Activated T-cell treated with anti-CD3 and anti-CD28 coated beads for 4 hours (primary cell): ENCODE measurements around the gene LRR1.
"Not testable (repeated sequence)": the region's sequence is repeated elsewhere in the genome, so short reads cannot be mapped to it uniquely, and the experiment has no call there.

Experiments used
- DNase-seq: peaks from one replicate; pipeline ENCODE4 v3.0.0-alpha.2; 2020

LRR1 gene

DNA sequence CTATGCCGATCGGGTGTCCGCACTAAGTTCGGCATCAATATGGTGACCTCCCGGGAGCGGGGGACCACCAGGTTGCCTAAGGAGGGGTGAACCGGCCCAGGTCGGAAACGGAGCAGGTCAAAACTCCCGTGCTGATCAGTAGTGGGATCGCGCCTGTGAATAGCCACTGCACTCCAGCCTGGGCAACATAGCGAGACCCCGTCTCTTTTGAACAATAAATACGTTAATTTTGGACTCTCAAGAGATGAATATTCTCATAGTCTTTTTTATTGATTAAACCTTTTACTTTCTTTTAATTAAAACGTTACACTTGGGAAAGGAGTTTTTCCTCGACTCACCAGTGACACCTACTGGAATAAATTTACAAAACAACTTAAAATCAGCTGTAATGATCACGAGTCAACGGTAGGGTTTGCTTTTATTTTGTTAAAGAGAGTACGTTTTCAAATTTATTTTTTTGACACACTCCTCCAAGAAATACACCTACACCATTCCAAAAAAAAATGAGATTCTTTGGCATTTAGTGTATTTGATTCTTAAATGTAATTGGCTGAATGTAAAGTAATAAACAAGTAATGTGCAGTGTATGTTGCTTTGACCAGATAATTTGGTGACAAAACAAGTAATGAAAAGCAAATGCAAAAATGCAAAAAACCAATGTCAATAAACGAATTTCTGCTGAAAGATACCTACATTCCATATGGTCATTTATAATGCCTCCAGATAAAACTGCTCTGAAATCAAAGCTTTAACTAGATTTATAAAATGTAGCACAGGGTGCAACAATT, 11.9 kb upstream of the LRR1 start:
- peak; percentile 36 for DNase-seq

DNA sequence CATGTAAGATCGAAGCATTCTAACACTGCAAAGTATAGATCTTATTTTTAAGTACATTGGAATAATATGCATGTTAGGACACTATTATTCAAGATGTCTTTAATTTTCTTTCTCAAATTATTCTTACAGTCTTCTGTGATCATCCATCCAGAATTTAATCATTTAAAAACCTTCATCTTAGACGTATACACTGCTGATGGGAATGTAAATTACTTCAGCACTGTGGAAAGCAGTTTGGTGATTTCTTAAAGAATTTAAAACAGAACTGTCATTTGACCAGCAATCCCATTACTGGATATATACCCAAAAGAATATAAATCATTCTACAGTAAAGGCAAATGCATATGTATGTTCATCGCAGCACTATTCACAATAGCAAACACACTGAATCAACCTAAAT, 9.4 kb upstream of the LRR1 start:
- DNase-seq: no peak

DNA sequence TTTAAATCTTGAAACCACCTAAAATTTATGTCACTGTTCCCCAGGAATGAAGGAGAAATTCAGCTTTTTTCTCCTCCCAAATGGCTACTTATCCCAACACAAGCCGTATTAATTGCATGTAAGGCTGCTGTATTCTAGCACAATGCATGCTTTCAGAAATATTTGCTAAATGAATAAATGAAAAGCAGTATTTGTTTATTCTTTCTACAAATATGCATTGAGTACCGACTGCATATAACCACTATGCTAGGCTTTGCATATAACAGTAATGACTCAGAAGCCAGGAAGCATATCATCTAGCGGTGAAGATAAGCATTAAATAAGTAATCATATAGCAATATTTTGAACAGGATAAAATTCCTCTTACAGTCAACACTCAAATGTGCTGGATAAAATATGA, 5.7 kb upstream of the LRR1 start:
- DNase-seq: no peak

DNA sequence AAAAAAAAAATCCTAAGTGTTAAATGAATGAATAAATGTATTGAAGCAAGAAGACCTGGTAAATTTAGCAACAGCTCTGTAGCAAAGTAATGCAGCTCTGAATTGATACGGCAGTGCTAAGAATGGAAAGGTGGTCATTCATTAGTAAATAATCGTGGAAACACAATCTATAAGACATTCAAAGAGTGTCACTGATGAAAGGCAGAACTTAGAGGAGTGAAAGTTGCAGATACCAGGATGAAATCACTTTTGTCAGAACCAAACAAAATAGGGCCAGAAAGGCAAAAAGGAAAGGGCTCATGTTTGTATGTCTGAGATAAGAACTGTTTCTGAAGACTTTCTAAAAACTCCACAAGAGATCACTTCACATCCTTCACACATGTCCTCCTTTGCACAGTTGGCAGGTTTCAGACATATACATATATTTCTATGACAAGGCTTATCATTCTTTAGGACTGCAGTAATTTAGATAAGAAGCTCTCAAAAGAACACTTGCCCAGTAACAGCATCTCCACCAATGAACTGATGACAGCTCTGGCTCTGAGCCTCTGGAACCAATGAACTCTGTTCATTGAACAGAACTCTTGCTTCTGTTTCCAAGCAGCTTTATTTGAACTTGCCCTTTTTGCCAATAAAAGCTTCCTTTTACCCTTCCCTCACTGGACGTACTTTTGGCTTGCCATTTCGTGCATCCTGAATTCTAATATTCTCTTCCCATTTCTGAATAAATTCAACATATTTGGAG, 4.2 kb upstream of the LRR1 start:
- no peak for DNase-seq

DNA sequence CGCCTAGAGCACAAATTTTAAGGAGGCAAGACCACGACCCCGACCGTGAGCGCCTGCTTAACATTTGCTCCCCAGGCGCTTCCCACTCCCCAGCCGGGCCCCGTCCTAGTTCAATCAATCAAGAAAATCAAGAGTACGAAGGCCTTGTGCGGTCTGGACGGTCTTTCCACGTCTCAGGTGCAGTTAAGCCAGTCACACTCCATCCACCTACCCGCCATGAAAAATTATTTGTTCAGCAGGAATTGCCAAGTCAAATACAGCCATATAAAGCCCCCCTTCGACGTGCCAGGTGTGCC, 603 bp upstream of the LRR1 start:
- no peak for DNase-seq

DNA sequence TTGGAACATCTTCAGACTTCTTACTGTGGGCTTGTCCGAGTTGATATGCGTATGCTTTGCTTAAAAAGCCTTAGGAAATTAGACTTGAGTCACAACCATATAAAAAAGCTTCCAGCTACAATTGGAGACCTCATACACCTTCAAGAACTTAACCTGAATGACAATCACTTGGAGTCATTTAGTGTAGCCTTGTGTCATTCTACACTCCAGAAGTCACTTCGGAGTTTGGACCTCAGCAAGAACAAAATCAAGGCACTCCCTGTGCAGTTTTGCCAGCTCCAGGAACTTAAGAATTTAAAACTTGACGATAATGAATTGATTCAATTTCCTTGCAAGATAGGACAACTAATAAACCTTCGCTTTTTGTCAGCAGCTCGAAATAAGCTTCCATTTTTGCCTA, 8.8 kb downstream of the LRR1 start:
- DNase-seq: no peak

DNA sequence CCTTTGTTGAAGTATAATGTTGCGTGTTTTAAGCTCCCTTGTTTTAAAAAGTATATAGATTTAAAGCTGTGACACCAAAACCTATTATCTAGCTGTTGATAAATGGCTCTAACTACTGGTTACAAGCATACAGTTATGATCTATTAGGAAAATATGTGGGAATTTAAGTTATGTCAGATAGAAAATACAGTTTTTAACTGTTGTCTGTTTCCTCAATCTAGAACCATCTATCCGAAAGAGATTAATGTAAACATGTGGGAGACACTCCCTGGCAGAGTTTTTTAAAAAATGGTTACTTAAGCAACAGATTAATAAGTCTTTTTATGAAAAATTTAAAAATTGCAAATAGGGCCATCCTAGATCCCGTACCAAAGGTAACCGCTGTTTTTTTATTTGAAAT, 13.5 kb downstream of the LRR1 start:
- DNase-seq: no peak

DNA sequence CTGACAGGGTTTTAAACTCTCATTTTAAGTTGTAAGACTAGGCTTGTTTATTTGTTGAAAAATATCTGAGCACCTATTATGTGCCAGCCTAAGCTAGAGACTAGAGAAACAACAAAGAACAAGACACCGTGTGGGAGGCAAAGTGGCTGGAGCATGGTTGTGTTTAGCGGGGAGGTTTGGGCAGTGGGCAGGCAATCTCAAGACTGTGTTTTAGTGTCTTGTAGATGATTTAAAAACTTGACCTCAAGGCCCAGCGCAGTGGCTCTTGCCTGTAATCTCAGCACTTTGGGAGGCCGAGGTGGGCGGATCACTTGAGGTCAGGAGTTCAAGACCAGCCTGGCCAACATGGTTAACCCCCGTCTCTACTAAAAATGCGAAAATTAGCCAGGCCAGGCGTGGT, 13.9 kb downstream of the LRR1 start:
- no peak for DNase-seq

DNA sequence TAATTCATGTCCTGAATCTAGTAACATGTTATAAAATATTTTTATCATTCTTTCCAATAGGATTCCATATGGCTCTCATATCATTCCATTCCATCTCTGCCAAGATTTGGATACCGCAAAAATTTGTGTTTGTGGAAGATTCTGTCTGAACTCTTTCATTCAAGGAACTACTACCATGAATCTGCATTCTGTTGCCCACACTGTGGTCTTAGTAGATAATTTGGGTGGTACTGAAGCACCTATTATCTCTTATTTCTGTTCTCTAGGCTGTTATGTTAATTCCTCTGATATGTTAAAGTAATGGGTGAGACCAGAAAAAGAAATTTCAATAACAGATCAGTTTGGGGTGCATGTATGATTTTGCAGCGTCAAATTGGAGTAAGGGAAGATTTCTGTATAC, 15.5 kb downstream of the LRR1 start:
- DNase-seq: no peak

DNA sequence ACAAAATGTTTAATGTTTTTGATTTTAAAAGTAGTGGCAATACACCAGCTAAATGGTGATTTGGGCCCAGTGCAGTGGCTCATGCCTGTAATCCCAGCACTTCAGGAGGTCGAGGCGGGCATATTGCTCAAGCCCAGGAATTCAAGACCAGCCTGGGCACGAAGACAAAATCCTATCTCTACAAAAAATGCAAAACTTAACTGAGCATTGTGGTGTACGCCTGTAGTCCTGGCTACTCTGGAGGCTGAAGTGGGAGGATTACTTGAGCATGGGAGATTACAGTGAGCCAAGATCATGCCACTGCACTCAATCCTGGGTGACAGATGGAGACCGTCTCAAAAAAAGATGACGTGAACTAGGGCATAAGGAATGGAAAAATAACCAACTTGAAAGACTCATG, 17.0 kb downstream of the LRR1 start:
- DNase-seq: no peak

DNA sequence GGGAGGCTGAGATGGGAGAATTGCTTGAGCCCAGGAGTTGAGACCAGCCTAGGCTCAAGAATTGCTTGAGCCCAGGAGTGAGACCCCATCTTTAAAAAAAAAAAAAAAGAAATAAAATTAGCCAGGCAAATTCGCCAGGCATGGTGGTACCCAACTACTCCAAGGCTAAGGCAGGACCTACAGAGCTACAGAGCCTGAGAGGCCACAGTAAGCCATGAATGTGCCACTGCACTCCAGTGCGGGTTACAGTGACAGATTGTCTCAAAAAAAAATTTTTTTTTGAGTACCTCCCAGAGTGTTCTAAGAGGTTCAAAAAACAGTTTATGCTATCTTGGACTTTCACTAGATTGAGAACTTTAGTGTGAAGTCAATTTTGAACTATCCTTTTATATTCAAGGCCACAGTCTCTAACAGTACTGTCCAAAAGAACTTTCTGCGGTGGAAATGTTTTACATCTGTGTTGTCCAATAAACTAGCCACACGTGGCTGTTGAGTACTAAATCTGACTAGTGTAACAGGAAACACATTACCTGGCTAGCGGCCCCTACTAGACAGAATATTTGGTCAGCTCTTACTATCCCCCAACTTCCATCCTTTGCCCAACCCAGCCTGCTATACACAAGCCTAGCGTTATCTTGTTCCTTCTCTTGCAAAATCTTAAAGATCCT, 19.2 kb downstream of the LRR1 start:
- DNase-seq: no peak

DNA sequence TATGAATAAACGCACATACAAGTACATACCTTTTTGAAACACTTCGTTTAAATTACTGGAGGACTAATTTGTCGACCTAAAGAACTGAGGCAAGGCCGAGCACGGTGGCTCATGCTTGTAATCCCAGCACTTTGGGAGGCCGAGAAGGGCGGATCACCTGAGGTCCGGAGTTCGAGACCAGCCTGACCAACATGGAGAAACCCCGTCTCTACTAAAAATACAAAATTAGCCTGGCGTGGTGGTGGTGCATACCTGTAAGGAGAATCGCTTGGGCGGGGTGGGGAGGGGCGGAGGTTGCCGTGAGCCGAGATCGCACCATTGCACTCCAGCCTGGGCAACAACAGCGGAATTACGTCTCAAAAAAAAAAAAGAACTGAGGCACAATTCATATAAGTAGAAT, 20.5 kb downstream of the LRR1 start:
- DNase-seq: not testable (repeated sequence)

DNA sequence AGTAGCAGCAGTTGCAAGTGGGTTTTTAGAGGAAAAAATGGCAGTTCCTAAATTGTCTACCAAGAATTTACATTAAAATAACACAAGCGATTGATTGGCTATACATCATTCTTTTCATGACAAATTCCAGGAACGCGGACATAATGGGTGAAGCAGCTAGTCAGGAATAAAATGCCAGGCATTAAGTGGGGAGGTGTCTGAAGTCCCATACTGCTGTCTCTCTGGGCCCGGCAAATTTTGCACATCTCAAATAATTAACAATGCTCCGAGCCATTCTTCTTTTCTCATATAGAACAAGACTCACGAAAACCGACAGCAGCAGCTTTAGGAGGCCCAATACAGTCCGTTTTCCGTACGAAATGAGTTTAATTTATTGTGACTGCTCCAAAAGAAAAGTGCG, 21.0 kb downstream of the LRR1 start:
- DNase-seq: no peak

DNA sequence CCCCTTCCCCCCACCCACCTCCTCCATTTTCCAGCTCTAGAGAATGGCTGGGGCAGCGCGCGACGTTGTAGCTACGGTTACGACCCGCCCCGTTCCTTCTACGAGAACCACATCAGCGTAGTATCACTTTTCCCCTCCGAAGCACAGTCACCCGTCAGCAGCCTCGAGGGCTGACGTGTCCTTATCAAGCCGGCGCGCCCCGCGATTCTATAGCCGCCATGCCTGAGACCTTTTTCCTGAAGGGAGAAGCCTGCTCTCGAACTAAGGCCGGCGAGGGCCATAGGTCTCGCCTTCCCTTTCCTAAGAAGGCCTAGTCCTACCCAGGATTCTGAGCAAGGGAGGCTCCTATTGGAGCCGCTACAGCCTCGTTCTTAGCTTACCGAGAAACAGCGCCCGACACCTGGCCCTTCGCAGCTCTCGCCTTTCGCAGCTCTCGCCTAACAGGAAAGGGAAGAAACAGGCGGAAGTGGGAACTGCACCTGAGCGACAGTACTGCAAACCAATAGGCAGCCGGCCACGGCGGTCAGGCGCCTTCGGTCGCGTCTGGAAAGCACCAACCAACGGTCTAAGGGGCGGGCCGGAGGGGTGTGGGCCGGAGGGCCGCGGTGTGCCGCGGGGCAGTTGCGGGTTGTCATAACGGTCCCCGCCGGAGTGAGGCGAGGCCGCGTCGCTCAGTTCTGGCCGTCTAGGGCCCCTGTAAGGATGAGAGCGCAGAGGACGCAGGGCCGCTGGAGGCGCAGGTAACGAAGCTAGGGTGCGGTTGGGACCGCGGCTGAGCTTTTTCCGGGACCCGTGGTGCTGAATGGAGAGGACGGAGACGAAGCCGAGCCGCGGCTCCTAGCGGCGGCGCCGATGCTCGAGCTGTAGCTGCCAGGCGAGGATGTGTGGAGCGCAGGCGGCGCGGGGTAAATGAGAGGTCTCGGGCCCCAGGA, 21.7 kb downstream of the LRR1 start, which contains the start of the genes MGAT2 and RPL36AL:
Gene MGAT2, plus strand, starts transcription at position 618 of the 932 bp plus-strand sequence. CDS start 470 bp downstream, outside the sequence.
Gene RPL36AL, minus strand, starts transcription at position 445 of the 932 bp plus-strand sequence. CDS start 1,522 bp downstream, outside the sequence.
- peak; percentile 84 for DNase-seq

DNA sequence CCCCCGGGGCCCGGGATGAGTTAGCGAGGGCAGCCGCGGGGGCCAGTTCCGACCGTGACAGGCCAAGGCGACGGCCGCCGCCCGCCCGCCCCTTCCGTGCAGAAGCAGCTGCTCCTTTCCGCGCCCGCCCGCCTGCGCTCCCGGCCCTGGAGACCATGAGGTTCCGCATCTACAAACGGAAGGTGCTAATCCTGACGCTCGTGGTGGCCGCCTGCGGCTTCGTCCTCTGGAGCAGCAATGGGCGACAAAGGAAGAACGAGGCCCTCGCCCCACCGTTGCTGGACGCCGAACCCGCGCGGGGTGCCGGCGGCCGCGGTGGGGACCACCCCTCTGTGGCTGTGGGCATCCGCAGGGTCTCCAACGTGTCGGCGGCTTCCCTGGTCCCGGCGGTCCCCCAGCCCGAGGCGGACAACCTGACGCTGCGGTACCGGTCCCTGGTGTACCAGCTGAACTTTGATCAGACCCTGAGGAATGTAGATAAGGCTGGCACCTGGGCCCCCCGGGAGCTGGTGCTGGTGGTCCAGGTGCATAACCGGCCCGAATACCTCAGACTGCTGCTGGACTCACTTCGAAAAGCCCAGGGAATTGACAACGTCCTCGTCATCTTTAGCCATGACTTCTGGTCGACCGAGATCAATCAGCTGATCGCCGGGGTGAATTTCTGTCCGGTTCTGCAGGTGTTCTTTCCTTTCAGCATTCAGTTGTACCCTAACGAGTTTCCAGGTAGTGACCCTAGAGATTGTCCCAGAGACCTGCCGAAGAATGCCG, 22.6 kb downstream of the LRR1 start:
- DNase-seq: peak; percentile 37

DNA sequence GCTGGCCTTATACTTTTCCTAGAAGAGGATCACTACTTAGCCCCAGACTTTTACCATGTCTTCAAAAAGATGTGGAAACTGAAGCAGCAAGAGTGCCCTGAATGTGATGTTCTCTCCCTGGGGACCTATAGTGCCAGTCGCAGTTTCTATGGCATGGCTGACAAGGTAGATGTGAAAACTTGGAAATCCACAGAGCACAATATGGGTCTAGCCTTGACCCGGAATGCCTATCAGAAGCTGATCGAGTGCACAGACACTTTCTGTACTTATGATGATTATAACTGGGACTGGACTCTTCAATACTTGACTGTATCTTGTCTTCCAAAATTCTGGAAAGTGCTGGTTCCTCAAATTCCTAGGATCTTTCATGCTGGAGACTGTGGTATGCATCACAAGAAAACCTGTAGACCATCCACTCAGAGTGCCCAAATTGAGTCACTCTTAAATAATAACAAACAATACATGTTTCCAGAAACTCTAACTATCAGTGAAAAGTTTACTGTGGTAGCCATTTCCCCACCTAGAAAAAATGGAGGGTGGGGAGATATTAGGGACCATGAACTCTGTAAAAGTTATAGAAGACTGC, 23.4 kb downstream of the LRR1 start:
- DNase-seq: no peak

DNA sequence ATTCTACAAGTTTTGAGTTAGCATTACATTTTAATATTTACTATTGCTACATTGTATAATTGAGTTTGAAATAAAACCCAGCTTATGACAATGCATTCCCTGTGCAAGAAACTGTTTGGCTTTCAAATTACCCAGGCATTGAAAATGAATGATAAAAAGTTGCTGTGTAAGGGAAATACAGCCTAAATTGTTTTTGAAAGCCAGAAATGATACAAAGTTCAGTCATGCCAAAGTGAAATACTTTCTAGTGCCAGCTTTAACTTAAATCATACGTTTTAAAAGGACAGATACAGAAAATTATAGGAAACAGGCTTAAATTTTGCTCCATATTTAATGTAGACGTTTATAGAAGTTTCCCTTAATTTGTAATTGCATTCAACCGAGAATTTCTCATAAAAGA, 24.6 kb downstream of the LRR1 start:
- no peak for DNase-seq

DNA sequence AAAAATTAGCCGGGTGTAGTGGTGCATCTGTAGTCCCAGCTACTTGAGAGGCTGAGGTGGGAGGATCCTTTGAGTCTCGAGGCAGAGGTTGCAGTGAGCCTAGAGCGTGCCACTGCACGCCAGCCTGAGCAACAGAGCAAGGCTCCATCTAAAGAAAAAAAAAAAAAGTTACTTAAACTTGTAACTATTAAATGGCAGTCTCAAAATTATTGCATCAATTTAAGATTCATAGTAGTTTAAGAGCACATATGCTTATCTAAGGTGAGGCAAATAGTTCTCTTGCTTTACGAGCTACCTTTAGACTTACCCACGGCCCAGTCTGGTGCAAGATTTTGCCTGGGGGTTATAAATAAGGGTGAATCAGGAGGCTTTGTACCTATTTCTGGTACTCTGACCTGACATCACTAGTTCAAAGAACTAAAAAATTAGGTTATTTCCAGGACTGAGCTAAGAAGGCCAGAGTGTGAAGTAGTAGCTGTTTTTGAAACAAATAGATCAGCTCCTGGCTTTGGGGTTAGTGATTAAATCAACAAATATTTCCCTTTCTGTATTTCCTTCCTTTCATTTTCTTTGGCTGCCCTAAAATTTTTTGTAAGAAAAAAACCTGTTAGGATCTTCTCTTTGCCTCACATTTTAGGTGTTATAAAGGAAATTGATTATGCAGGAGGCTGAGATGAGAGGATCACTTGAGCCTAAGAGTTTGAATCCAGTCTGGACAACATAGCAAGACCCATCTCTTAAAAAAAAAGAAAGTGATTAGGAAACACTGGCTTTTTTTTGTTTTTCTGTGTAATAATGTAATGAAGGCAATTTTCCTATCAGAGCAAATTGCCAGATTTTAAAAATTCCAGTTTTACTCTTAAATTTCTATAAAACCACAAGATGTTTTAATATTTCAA, 25.4 kb downstream of the LRR1 start:
- DNase-seq: no peak

DNA sequence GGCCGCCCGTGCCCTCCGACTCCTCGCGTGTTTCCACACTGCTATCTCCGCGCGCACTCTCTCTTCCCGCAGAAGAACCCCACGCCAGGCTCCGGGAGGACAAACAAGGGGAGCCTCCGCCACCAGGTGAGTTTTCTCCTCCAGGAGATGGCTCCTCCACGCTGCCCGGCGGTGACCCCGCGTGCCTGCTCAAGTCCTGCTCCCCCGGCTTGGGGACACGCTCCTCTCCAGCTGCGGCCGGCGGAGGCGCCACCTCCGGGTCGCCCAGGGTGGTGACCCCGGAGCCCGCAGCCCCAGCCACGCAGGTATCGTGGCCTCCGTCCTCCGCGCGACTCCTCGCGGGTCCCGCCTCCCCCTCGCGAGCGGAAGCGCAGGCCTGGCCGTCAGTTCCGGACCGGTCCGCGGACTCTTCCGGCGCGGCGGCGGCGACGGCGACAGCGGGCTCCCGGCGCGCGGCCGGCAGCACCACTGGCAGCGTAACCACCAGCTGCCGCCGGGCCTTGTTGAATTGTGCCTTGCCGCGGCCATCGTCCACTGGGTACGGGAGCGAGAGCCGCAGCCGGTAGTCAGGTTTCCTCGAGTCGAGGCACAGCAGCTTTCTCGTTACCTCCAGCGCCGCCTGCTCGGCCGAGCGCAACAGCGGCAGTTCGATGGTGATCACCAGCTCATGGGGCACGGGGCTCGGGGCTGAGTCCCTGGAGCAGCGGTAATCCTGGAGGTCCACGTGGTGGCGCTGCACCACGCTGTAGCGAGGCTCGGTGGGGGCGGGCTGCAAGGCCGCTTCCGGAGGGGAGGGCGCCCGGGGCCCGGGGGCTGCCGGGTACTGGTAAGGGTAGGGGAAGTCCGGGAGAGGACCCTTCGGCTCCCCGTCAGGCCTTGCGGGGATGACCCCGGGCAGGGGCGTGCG, 35.2 kb downstream of the LRR1 start:
- peak; percentile 92 for DNase-seq
